ENCODE measurements around the gene CSK.

DNA sequence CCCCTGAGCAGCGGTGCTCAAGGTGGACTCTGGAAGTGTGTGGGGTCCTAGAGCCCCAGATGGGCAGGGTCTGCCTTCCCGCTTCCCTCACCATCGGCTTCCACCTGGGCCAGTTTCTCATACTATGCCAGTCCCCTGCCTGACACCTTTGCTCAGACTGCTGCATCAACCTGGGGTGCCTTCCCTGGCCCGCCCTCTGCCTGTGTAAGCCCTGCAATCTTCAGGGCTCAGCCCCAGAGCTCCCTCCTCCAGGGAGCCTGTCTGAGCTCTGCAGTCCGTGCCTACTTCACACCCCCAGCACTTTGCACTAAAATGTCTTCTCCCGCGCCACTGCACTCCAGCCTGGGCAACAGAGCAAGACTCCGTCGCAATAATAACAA is 13.1 kb downstream of the CSK start:
- TF ChIP-seq, protein P1, sequence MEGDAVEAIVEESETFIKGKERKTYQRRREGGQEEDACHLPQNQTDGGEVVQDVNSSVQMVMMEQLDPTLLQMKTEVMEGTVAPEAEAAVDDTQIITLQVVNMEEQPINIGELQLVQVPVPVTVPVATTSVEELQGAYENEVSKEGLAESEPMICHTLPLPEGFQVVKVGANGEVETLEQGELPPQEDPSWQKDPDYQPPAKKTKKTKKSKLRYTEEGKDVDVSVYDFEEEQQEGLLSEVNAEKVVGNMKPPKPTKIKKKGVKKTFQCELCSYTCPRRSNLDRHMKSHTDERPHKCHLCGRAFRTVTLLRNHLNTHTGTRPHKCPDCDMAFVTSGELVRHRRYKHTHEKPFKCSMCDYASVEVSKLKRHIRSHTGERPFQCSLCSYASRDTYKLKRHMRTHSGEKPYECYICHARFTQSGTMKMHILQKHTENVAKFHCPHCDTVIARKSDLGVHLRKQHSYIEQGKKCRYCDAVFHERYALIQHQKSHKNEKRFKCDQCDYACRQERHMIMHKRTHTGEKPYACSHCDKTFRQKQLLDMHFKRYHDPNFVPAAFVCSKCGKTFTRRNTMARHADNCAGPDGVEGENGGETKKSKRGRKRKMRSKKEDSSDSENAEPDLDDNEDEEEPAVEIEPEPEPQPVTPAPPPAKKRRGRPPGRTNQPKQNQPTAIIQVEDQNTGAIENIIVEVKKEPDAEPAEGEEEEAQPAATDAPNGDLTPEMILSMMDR (IDR thresholded peaks at IDR 0.05), result no peak
- no peak for TF ChIP-seq POLR2A (IDR thresholded peaks at IDR 0.05)
